Upper lobe of right lung (tissue), 1 donor: ENCODE measurements around the gene UNC5B. TPM values are rescaled to one million over a fixed set of nuclear protein-coding genes. Genes with fewer than 3 reads are reported as not detected.

Experiments used
- ATAC-seq: fragments of 200-7000 bp; cut with Tn5 transposase; one replicate; pipeline ENCODE4 v1.9.1; 2020; ENCODE audit warnings: mild to moderate bottlenecking, moderate library complexity
- DNase-seq: peaks from one replicate; pipeline ENCODE4 v3.0.0-alpha.2; 2020
- H3K27ac ChIP-seq: fragments of 200-600 bp; one replicate; pipeline ENCODE4 v1.8.0; 2022
- H3K27me3 ChIP-seq: fragments of 200-600 bp; one replicate; pipeline ENCODE4 v1.8.0; 2022; ENCODE audit warnings: mild to moderate bottlenecking
- H3K36me3 ChIP-seq: fragments of 200-600 bp; one replicate; pipeline ENCODE4 v1.8.0; 2022
- H3K4me1 ChIP-seq: fragments of 200-600 bp; one replicate; pipeline ENCODE4 v1.8.0; 2022
- H3K4me3 ChIP-seq: fragments of 200-600 bp; one replicate; pipeline ENCODE4 v1.8.0; 2022; ENCODE audit warnings: mild to moderate bottlenecking
- H3K9me3 ChIP-seq: fragments of 200-600 bp; one replicate; pipeline ENCODE4 v1.8.0; 2022
- intact Hi-C: fragments of 100-400 bp; cut with DNase I; formaldehyde crosslinking; loops from one replicate; pipeline ENCODE4 v1.11.0; 2022
- total RNA-seq: library from RNA; stranded (reverse); fragmentation: NEBNext Ultra II Directional; extraction: Animal tissue kit (Norgen Biotek cat#: 25700); gene quantifications from one replicate; pipeline ENCODE4 v1.2.1, GENCODE V29; 2021
- TF ChIP-seq, protein P1 (sequence below): fragments of 200-600 bp; IDR thresholded peaks from one replicate; pipeline ENCODE4 v1.8.0; 2022; ENCODE audit warnings: antibody characterized with exemption
- donor health status: DM: no; HTN: yes; CAD: no; lungs with severe emphysema.

UNC5B gene
- total RNA-seq, 1 donor from 2014 or later: 16.0 TPM

DNA sequence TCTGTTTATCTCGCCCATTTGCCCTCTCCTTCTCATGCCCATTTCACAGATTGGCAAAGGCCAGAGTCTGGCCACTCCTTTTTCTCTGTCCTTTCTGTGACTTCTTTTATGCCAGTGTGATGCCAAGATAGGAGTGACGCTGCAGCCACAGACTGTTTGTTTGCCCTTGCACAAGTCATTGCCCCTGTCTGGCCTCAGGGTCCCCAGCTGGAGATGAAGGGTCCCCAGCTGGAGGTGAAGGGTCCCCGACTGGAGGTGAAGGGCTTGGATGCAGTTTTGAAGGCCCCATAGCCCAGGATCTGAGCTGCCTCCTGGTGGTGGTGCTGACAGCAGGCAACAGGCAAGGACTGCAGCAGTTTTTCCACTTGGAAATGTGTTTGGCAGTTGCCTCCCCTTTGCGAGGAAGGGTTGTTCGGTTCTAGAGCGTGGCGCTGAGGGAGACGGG, 55.9 kb downstream of the UNC5B start:
- Histone ChIP-seq H3K9me3 (no peaks in the 10 kb centered on the region), H3K27me3 (no peaks in the 10 kb centered on the region), H3K4me1 (peaks cover 10% of the 10 kb centered on the region), H3K4me3 (no peak overlapping the region), H3K27ac (no peak overlapping the region), H3K36me3 (no peaks in the 10 kb centered on the region)
- intact Hi-C loops: loop anchor here (10.0 kb wide), 1 partner anchor 53 kb away; the partner anchor contains the start of gene UNC5B
- ATAC-seq (no peak), DNase-seq (no peak)
- TF ChIP-seq, protein P1, sequence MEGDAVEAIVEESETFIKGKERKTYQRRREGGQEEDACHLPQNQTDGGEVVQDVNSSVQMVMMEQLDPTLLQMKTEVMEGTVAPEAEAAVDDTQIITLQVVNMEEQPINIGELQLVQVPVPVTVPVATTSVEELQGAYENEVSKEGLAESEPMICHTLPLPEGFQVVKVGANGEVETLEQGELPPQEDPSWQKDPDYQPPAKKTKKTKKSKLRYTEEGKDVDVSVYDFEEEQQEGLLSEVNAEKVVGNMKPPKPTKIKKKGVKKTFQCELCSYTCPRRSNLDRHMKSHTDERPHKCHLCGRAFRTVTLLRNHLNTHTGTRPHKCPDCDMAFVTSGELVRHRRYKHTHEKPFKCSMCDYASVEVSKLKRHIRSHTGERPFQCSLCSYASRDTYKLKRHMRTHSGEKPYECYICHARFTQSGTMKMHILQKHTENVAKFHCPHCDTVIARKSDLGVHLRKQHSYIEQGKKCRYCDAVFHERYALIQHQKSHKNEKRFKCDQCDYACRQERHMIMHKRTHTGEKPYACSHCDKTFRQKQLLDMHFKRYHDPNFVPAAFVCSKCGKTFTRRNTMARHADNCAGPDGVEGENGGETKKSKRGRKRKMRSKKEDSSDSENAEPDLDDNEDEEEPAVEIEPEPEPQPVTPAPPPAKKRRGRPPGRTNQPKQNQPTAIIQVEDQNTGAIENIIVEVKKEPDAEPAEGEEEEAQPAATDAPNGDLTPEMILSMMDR: peak; percentile 23

DNA sequence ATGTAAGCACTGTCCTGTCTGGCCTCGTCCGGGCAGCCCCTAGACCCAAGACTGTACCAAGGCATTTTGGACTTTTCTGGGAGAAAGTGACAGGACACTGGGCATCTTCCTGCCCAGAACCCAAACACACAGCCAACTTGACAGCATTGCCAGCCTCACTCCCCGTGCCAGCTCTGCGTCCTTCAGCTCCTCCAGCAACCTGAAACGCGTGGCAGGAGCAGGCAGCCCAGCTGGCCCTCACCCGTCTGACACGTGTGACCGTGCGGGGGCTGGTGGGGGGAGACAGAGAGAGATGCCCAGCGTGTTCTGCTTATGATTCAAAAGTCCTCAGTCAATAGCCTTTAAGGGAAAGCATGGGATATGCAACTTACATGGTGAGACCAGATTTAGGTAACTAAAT, 56.4 kb downstream of the UNC5B start:
- H3K27ac ChIP-seq: no peak overlapping the region
- TF ChIP-seq, protein P1: no peak
- H3K4me3 ChIP-seq: no peak overlapping the region
- H3K27me3 ChIP-seq: no peaks in the 10 kb centered on the region
- H3K4me1 ChIP-seq: peaks cover 10% of the 10 kb centered on the region
- H3K9me3 ChIP-seq: no peaks in the 10 kb centered on the region
- no peak for ATAC-seq
- no peaks in the 10 kb centered on the region for H3K36me3 ChIP-seq
- intact Hi-C loops: loop anchor here (10.0 kb wide), 1 partner anchor 54 kb away; the partner anchor contains the start of gene UNC5B
- DNase-seq: no peak

DNA sequence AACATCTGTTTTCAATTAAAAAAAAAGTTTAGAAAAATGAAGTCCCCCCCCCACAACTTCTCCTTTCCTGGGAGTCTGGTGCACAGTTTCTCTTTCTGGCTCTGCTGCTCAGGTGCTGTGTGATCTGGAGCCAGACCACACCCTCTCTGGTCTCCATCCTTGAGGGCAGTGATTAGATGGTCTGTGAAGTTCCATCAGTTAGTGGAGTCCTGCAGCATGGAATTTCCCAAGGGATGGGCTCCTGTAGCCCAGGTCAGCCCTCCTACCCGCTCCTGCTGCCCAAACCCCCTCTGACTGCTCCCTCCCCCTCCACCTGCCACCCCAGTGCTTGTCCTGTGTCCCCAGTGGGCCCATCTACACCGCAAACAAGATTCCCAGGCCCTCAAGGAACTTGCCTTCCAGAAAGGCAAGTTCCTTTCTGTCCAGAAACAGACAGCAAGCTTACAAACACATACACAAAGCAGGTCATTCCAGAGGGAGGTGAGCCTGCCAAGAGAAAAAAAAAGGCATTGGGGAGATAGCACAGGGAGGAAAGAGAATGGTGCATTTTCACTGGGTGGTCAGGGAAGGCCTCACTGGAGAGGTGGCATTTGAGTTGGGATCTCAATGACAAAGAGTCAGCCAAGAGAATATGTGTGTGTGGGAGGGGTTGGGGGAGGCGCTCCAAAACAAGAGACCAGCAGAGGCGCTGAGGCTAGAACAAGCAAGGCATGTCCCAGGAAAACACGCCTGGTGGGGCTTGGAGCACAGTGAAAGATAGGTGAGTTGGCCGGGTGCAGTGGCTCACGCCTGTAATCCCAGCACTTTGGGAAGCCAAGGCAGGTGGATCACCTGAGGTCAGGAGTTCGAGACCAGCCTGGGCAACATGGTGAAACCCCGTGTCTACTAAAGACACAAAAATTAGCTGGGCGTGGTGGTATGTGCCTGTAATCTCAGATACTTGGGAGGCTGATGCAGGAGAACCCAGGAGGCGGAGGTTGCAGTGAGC, 57.2 kb downstream of the UNC5B start:
- no peaks in the 10 kb centered on the region for H3K27me3 ChIP-seq
- no peak overlapping the region for H3K4me3 ChIP-seq
- no peaks in the 10 kb centered on the region for H3K36me3 ChIP-seq
- H3K27ac ChIP-seq: no peak overlapping the region
- no peaks in the 10 kb centered on the region for H3K9me3 ChIP-seq
- intact Hi-C loops: loop anchor here (10.0 kb wide), 1 partner anchor 55 kb away; the partner anchor contains the start of gene UNC5B
- H3K4me1 ChIP-seq: peaks cover 10% of the 10 kb centered on the region
- TF ChIP-seq, protein P1: no peak
- ATAC-seq (no peak), DNase-seq (no peak)

DNA sequence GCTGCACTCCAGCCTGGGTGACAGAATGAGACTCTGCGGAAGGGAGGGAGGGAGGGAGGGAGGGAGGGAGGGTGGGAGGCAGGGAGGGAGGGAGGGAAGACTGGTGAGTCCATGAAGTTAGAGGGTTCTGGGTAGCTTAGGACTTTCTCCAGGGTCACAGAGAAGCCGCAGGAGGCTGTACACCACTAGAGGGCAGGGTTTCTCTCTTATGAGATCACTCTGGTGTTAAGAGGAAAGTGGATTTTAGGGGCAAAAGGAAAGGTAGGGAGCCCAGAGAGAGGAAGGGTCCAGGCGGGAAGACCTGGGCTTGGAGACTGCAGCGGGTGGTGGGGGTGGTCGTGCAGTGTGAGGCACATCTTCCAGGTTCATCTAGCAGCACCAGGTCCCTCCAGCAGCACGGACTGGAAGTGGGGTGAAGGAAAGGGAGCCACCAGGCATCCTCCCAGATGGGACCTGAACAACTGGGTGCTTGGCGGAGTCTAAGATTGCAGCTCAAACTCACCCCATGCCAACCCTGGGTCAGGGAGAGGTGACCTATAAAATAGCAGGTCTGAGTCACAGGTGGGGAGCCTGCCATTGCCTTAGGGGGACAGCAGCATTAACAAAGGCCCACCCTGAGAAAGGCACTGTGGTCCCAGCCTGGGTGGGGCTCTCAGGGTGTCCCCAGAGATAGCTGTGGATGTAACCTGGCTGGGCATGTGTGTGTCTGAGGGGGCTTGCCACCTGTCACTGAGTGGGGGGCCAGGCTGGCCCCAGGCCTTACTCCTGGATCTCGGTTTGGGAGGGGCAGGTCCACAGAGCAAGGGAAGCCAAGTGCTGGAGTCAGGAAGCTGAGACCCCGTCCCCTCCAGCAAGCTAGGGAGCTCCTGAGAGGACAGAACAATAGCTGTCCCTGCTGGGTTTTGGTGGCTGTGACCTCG, 58.2 kb downstream of the UNC5B start:
- H3K4me1 ChIP-seq: peaks cover 10% of the 10 kb centered on the region
- no peaks in the 10 kb centered on the region for H3K9me3 ChIP-seq
- H3K27ac ChIP-seq: no peak overlapping the region
- TF ChIP-seq, protein P1: peak; percentile 59
- no peaks in the 10 kb centered on the region for H3K36me3 ChIP-seq
- no peak overlapping the region for H3K4me3 ChIP-seq
- DNase-seq (no peak), ATAC-seq (peak; percentile 72)
- no peaks in the 10 kb centered on the region for H3K27me3 ChIP-seq
- intact Hi-C loops: no loop called here

DNA sequence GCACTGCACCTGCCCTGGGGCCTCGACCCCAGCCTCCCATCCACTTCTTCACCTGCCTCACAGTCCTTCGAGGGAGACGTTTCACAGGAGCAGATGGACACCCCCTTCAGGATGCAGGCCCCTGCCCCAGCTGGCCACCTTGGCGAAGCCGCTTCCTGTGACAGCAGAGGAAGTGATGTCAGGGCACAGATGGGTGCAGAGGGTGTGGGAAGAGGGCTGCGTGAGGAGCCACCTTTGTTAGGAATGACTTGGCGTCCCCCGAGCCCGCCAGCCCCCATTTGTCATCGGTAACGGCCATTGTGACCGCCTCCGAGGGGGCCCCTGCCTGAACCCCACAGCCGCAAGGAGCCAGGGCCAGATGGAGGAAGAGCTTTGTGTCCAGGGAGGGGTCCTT, 59.3 kb downstream of the UNC5B start:
- H3K4me1 ChIP-seq: peaks cover 5% of the 10 kb centered on the region
- no peak for ATAC-seq
- H3K36me3 ChIP-seq: no peaks in the 10 kb centered on the region
- no peaks in the 10 kb centered on the region for H3K9me3 ChIP-seq
- H3K27me3 ChIP-seq: no peaks in the 10 kb centered on the region
- no peak overlapping the region for H3K27ac ChIP-seq
- no peak overlapping the region for H3K4me3 ChIP-seq
- TF ChIP-seq, protein P1: no peak
- DNase-seq: no peak
- intact Hi-C loops: no loop called here
